Breast epithelium (tissue), 4 donors: ENCODE measurements around the gene OR2T11. TPM values are rescaled to one million over a fixed set of nuclear protein-coding genes. Genes with fewer than 3 reads are reported as not detected.

Source experiments
- DNase-seq, 2 donors: peaks; one replicate each; pipeline ENCODE4 v3.0.0-alpha.2; 2019; ENCODE audit warnings: low spot score in 2 of 2
- H3K27ac ChIP-seq, 2 donors: fragments of 200-600 bp; sonication (generic) in 1 of 2; one replicate each; pipeline ENCODE4 v1.5.1; 2016 to 2019; ENCODE audit warnings: mild to moderate bottlenecking in 1 of 2
- H3K27me3 ChIP-seq, 2 donors: fragments of 200-600 bp; sonication (generic) in 1 of 2; one replicate each; pipeline versions ENCODE4 v1.5.1 to v1.6.0; 2017 to 2019; ENCODE audit warnings: control low read depth in 1 of 2, mild to moderate bottlenecking in 1 of 2
- H3K36me3 ChIP-seq: fragments of 200-600 bp; one replicate; pipeline ENCODE4 v1.5.1; 2019
- H3K4me1 ChIP-seq, 2 donors: fragments of 200-600 bp; sonication (generic); one replicate each; pipeline ENCODE4 v1.5.1; 2016 to 2019; ENCODE audit warnings: control low read depth in 1 of 2
- H3K4me3 ChIP-seq, 3 donors: fragments of 200-600 bp; sonication (generic); 1 replicate in 2 of 3; 2 replicates in 1 of 3; pipeline ENCODE4 v1.5.1; 2016 to 2019; ENCODE audit warnings: mild to moderate bottlenecking in 3 of 3, moderate library complexity in 2 of 3
- H3K9me3 ChIP-seq, 2 donors: fragments of 200-600 bp; sonication (generic) in 1 of 2; one replicate each; pipeline ENCODE4 v1.5.1; 2016 to 2019; ENCODE audit warnings: control low read depth in 1 of 2
- CTCF ChIP-seq, 3 donors: fragments of 450-650 bp; IDR thresholded peaks; one replicate each; pipeline ENCODE4 v1.5.1; 2016 to 2017; ENCODE audit warnings: antibody characterized with exemption in 3 of 3, mild to moderate bottlenecking in 3 of 3, moderate library complexity in 3 of 3
- POLR2A ChIP-seq: fragments of 450-650 bp; IDR thresholded peaks from one replicate; pipeline ENCODE4 v1.6.1; 2016; ENCODE audit warnings: antibody characterized with exemption, mild to moderate bottlenecking, moderate library complexity
- POLR2AphosphoS5 ChIP-seq, 3 donors: sonication (generic); formaldehyde crosslinking; IDR thresholded peaks; one replicate each; pipeline ENCODE4 v1.6.1; 2017; ENCODE audit warnings: antibody characterized with exemption in 3 of 3
- intact Hi-C: fragments of 100-400 bp; cut with DNase I; formaldehyde crosslinking; loops from one replicate; pipeline ENCODE4 v1.15.1; 2023; ENCODE audit warnings: low total_unique reads
- total RNA-seq, 3 donors: library from RNA; depleted of rRNA; stranded (reverse); fragments of >200 nt; gene quantifications; one replicate each; pipeline ENCODE4 v1.1.0, GENCODE V29; 2016

Gene OR2T11
- total RNA-seq, 3 donors from 2014 or later, result not detected

- DNase-seq, result no peak
These were observed 16.8 kb downstream of the OR2T11 start for GRCh38 chr1:248618119-248618518.

GRCh38 chr1:248613742-248614141 lies 21.1 kb downstream of the OR2T11 start:
- H3K4me1 ChIP-seq, result no peaks in the 10 kb centered on the region
- no peak for TF ChIP-seq POLR2AphosphoS5 (IDR thresholded peaks at IDR 0.05)
- TF ChIP-seq CTCF (IDR thresholded peaks at IDR 0.05), result no peak
- no peak for TF ChIP-seq POLR2A
- H3K9me3 ChIP-seq, result no peaks in the 10 kb centered on the region
- H3K27me3 ChIP-seq, result no peaks in the 10 kb centered on the region
- H3K4me3 ChIP-seq, result no peak overlapping the region
- intact Hi-C loops, result no loop called here
- H3K36me3 ChIP-seq, result no peaks in the 10 kb centered on the region
- H3K27ac ChIP-seq, result no peak overlapping the region
- no peak for DNase-seq

More at GRCh38 chr1:248618119-248618518, 16.8 kb downstream of the OR2T11 start:
- TF ChIP-seq POLR2AphosphoS5 (IDR thresholded peaks at IDR 0.05) (no peak), CTCF (IDR thresholded peaks at IDR 0.05) (no peak), POLR2A (no peak)
- H3K27me3 ChIP-seq, result no peaks in the 10 kb centered on the region
- H3K4me3 ChIP-seq, result no peak overlapping the region
- no peaks in the 10 kb centered on the region for H3K9me3 ChIP-seq
- intact Hi-C loops, result no loop called here
- no peak overlapping the region for H3K27ac ChIP-seq
- no peaks in the 10 kb centered on the region for H3K36me3 ChIP-seq
- no peaks in the 10 kb centered on the region for H3K4me1 ChIP-seq

- H3K36me3 ChIP-seq, result no peaks in the 10 kb centered on the region
- no peak overlapping the region for H3K27ac ChIP-seq
- intact Hi-C loops, result no loop called here
- H3K9me3 ChIP-seq, result no peaks in the 10 kb centered on the region
- no peaks in the 10 kb centered on the region for H3K27me3 ChIP-seq
- TF ChIP-seq POLR2AphosphoS5 (IDR thresholded peaks at IDR 0.05) (no peak), POLR2A (no peak), CTCF (IDR thresholded peaks at IDR 0.05) (no peak)
- H3K4me1 ChIP-seq, result no peaks in the 10 kb centered on the region
- H3K4me3 ChIP-seq, result no peak overlapping the region
- DNase-seq, result no peak
These were observed 22.9 kb downstream of the OR2T11 start for GRCh38 chr1:248611883-248612414.

GRCh38 chr1:248610301-248610700 lies 24.6 kb downstream of the OR2T11 start:
- Histone ChIP-seq H3K4me1 (no peaks in the 10 kb centered on the region), H3K36me3 (no peaks in the 10 kb centered on the region), H3K9me3 (no peaks in the 10 kb centered on the region), H3K4me3 (no peak overlapping the region), H3K27ac (no peak overlapping the region), H3K27me3 (no peaks in the 10 kb centered on the region)
- intact Hi-C loops, result no loop called here
- no peak for TF ChIP-seq POLR2AphosphoS5 (IDR thresholded peaks at IDR 0.05)
- no peak for TF ChIP-seq CTCF (IDR thresholded peaks at IDR 0.05)
- no peak for TF ChIP-seq POLR2A
- DNase-seq, result no peak

- H3K9me3 ChIP-seq, result no peaks in the 10 kb centered on the region
- intact Hi-C loops, result no loop called here
- H3K4me3 ChIP-seq, result no peak overlapping the region
- no peaks in the 10 kb centered on the region for H3K4me1 ChIP-seq
- no peaks in the 10 kb centered on the region for H3K27me3 ChIP-seq
- TF ChIP-seq CTCF (IDR thresholded peaks at IDR 0.05), result no peak
- TF ChIP-seq POLR2AphosphoS5 (IDR thresholded peaks at IDR 0.05), result no peak
- TF ChIP-seq POLR2A, result no peak
- H3K27ac ChIP-seq, result no peak overlapping the region
- DNase-seq, result no peak
- H3K36me3 ChIP-seq, result no peaks in the 10 kb centered on the region
These were observed 35.5 kb downstream of the OR2T11 start for GRCh38 chr1:248599396-248599795.
